Heart left ventricle (tissue), 13 donors: Measurements from ENCODE around the gene OR10A4.

Source experiments
- CTCF ChIP-seq, 12 donors: fragments of 200-600 bp; sonication (generic) in 4 of 12; IDR thresholded peaks; one replicate each; pipeline versions ENCODE4 v1.5.0 to v1.8.0; 2018 to 2022; ENCODE audit warnings: antibody characterized with exemption in 12 of 12, mild to moderate bottlenecking in 5 of 12
- POLR2A ChIP-seq, 2 donors: fragments of 450-650 bp; IDR thresholded peaks; one replicate each; pipeline ENCODE4 v1.6.1; 2017; ENCODE audit warnings: antibody characterized with exemption in 2 of 2, mild to moderate bottlenecking in 2 of 2, moderate library complexity in 2 of 2
- donor health status: ischemic (EF 13 %, LVEDD 7.1; RV severe dilation, severe dysfunction).
- donor health status: DM: no; HTN: yes; CAD: no.
- donor health status: DM: no; HTN: no; CAD: no.
- donor health status: ischemic (EF 25% LVEDD 6.9; RV normal size, moderate dysfunction).
- donor health status: ischemic (EF 25% LVEDD 5.7; RV mildly dilated, moderate dysfunction).
- donor health status: ischemic (EF 35%, LVEDD 5.7; RV mildly dilated, moderate dysfunction).
- donor health status: nonischemic (EF 11% LVEDD 7.7; RV severe dilation, severe dysfunction).
- donor health status: DM: yes; HTN: yes; CAD: no.
- donor health status: PGD.
- donor health status: ischemic (EF 29% LVEDD 5.4; RV normal size, mild dysfunction).
- donor health status: nonischemic (EF 23%, LVEDD 6.1; RV moderate dilation, normal function).

GRCh38 chr11:6844356-6844755, 32.1 kb upstream of the OR10A4 start:
- TF ChIP-seq CTCF (IDR thresholded peaks at IDR 0.05), result no peak
- no peak for TF ChIP-seq POLR2A (IDR thresholded peaks at IDR 0.05)
